NB4 (cell line): ENCODE data around the gene ARID1B.

Source experiments
- DNase-seq: peaks from one replicate; pipeline ENCODE4 v3.0.0; 2010; ENCODE audit warnings: low read depth
- H3K4me3 ChIP-seq: one replicate; pipeline ENCODE4 v1.5.1; 2011; ENCODE audit warnings: mild to moderate bottlenecking, low read depth, low read length, moderate library complexity
- CTCF ChIP-seq: IDR thresholded peaks from one replicate; pipeline ENCODE4 v1.5.1; 2012; ENCODE audit warnings: low read depth, low read length
- MAX ChIP-seq: IDR thresholded peaks from 2 replicates; pipeline ENCODE4 v1.6.1; 2011; ENCODE audit warnings: low read depth, low read length
- MYC ChIP-seq: IDR thresholded peaks from 2 replicates; pipeline ENCODE4 v1.6.1; 2011; ENCODE audit warnings: low read depth, low read length
- POLR2A ChIP-seq: IDR thresholded peaks from 2 replicates; pipeline ENCODE4 v1.6.1; 2011; ENCODE audit warnings: mild to moderate bottlenecking; ENCODE audit not compliant: insufficient read length; ENCODE audit errors: extremely low read depth

Gene ARID1B

GRCh38 chr6:157076451-157076822 is 299.3 kb downstream of the ARID1B start:
- no peak for DNase-seq
- TF ChIP-seq POLR2A (no peak), CTCF (no peak), MAX (no peak), MYC (no peak)
- no peak overlapping the region for H3K4me3 ChIP-seq

GRCh38 chr6:157077251-157077650 is 300.1 kb downstream of the ARID1B start:
- H3K4me3 ChIP-seq = no peak overlapping the region
- no peak for TF ChIP-seq POLR2A
- no peak for TF ChIP-seq MAX
- no peak for TF ChIP-seq CTCF
- TF ChIP-seq MYC = no peak
- DNase-seq = no peak

- DNase-seq = no peak
- H3K4me3 ChIP-seq = no peak overlapping the region
Measured at GRCh38 chr6:157078326-157078725, 301.1 kb downstream of the ARID1B start.

GRCh38 chr6:157079277-157079676 is 302.1 kb downstream of the ARID1B start:
- H3K4me3 ChIP-seq = no peak overlapping the region
- DNase-seq = no peak
- TF ChIP-seq MYC (no peak), POLR2A (no peak), CTCF (no peak), MAX (no peak)

More at GRCh38 chr6:157078326-157078725, 301.1 kb downstream of the ARID1B start:
- TF ChIP-seq MAX (no peak), POLR2A (no peak)

- DNase-seq = no peak
- TF ChIP-seq MYC (no peak), MAX (no peak), CTCF (no peak), POLR2A (no peak)
- no peak overlapping the region for H3K4me3 ChIP-seq
Measured at GRCh38 chr6:157079771-157080170, 302.6 kb downstream of the ARID1B start.

- H3K4me3 ChIP-seq = no peak overlapping the region
- no peak for DNase-seq
- TF ChIP-seq POLR2A (no peak), MAX (no peak), CTCF (no peak), MYC (no peak)
Measured at GRCh38 chr6:157080986-157081391, 303.8 kb downstream of the ARID1B start.
